Rectal smooth muscle tissue (tissue), 1 donor: ENCODE data around the gene DIP2C.

Experiments
- H3K27ac ChIP-seq: one replicate; pipeline ENCODE4 v1.7.0; 2013; ENCODE audit warnings: low read depth, low read length, inconsistent platforms
- H3K27me3 ChIP-seq: one replicate; pipeline ENCODE4 v1.7.0; 2013; ENCODE audit warnings: low read length; ENCODE audit not compliant: control insufficient read depth, insufficient read depth
- H3K36me3 ChIP-seq: one replicate; pipeline ENCODE4 v1.7.0; 2013; ENCODE audit warnings: low read length; ENCODE audit not compliant: control insufficient read depth, insufficient read depth
- H3K4me1 ChIP-seq: one replicate; pipeline ENCODE4 v1.7.0; 2013; ENCODE audit warnings: low read length; ENCODE audit not compliant: control insufficient read depth, insufficient read depth
- H3K4me3 ChIP-seq: one replicate; pipeline ENCODE4 v1.7.0; 2013; ENCODE audit warnings: low read length
- H3K9ac ChIP-seq: one replicate; pipeline ENCODE4 v1.7.0; 2013; ENCODE audit warnings: low read length

DIP2C gene

GRCh38 chr10:497898-498451, 191.5 kb downstream of the DIP2C start:
- H3K27ac ChIP-seq, result peak overlapping the region; percentile 85
- no peak overlapping the region for H3K4me3 ChIP-seq
- no peaks in the 10 kb centered on the region for H3K36me3 ChIP-seq
- peaks cover 56% of the 10 kb centered on the region for H3K4me1 ChIP-seq
- H3K27me3 ChIP-seq, result no peaks in the 10 kb centered on the region
- H3K9ac ChIP-seq, result no peak overlapping the region

DNA sequence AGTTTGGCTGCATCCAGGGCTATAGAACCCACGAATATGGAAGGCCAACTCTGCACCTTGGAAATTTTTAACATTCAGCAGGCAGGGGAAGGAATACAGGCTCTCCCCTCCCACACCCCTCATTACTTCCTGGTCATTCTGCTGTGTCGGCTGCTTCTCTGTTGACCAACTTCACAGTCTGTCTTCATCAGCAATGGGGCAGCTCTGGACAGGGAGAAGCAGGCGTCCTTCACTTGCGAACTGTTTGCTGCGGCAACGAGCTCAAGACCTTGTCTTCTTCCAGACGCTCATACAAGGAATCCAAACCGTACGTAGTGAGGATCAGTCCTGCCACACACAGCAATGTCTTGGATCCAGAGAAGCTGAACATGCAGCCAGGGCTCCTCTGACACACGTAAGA, 192.2 kb downstream of the DIP2C start:
- H3K36me3 ChIP-seq, result no peaks in the 10 kb centered on the region
- peaks cover 63% of the 10 kb centered on the region for H3K4me1 ChIP-seq
- peak overlapping the region; percentile 85 for H3K27ac ChIP-seq
- no peaks in the 10 kb centered on the region for H3K27me3 ChIP-seq
- no peak overlapping the region for H3K9ac ChIP-seq
- no peak overlapping the region for H3K4me3 ChIP-seq

- Histone ChIP-seq H3K9ac (no peak overlapping the region), H3K27me3 (no peaks in the 10 kb centered on the region), H3K27ac (peak overlapping the region; percentile 99), H3K4me1 (peaks cover 74% of the 10 kb centered on the region), H3K36me3 (no peaks in the 10 kb centered on the region), H3K4me3 (no peak overlapping the region)
Observed at GRCh38 chr10:494556-494955, 194.9 kb downstream of the DIP2C start.

DNA sequence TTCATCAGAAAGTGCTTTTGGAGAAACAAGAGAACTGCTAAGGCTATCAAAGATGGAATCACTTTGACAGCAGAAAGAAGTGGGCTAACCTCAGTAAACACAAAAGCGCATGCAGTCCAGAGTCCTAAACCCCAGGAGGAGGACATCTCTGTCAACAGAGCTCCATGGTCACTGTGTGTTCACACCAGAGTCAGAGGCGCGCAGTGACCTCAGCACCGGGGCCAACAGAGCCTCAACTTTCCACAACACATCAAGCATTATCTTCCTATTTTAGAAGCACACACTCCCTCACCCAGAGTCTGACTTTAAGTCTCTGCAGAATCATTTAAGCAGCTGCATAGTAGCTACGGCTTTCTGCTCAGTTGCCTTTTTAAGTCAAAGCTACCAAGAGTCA, 195.3 kb downstream of the DIP2C start:
- Histone ChIP-seq H3K4me1 (peaks cover 77% of the 10 kb centered on the region), H3K4me3 (no peak overlapping the region), H3K9ac (no peak overlapping the region), H3K27ac (peak overlapping the region; percentile 99), H3K27me3 (no peaks in the 10 kb centered on the region), H3K36me3 (no peaks in the 10 kb centered on the region)

DNA sequence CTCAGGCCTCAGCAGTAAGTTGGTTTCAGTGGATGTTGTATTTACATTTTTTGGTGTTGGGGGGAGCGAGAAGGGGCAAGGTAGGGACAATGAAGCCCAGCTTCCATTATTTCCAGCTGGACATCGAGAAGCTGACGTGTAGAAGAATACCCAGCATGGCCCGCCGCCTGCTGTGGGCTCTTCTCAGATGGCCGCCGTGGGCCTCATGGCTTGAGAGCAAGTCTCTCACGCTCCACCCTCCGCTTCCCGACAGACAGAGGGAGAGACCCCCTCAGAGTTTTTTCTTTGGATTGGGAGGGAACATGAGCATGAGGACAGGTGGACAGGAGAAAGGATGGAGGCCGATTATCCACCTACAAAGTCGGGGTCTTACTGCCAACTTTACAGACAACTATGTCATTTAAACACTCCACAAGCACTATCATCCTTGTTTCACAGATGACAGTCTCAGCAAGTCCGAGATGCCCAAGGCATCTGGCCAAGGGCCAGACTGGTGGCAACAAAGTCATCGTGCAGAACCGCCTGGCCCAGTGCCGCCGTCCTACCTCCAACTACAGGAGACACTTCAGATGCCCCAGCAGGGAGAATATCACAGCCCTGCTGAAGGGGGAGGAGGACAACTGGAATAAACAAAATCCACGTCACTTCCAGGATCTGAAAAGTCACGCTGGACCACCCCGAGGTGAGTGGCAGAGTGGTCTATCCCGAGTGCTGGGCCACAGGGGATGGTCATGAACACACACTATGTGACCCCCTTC, 195.9 kb downstream of the DIP2C start:
- Histone ChIP-seq H3K27ac (peak overlapping the region; percentile 99), H3K4me3 (no peak overlapping the region), H3K27me3 (no peaks in the 10 kb centered on the region), H3K36me3 (no peaks in the 10 kb centered on the region), H3K9ac (no peak overlapping the region), H3K4me1 (peaks cover 73% of the 10 kb centered on the region)

- no peak overlapping the region for H3K4me3 ChIP-seq
- no peaks in the 10 kb centered on the region for H3K27me3 ChIP-seq
- peaks cover 68% of the 10 kb centered on the region for H3K4me1 ChIP-seq
- H3K27ac ChIP-seq, result peak overlapping the region; percentile 99
- peak overlapping the region; percentile 19 for H3K9ac ChIP-seq
- no peaks in the 10 kb centered on the region for H3K36me3 ChIP-seq
Observed at GRCh38 chr10:492836-493235, 196.6 kb downstream of the DIP2C start.

GRCh38 chr10:491667-492424, 197.6 kb downstream of the DIP2C start:
- Histone ChIP-seq H3K9ac (no peak overlapping the region), H3K4me1 (peaks cover 66% of the 10 kb centered on the region), H3K36me3 (no peaks in the 10 kb centered on the region), H3K27me3 (no peaks in the 10 kb centered on the region), H3K4me3 (no peak overlapping the region), H3K27ac (peak overlapping the region; percentile 99)

GRCh38 chr10:490891-491571, 198.4 kb downstream of the DIP2C start:
- Histone ChIP-seq H3K4me1 (peaks cover 74% of the 10 kb centered on the region), H3K9ac (no peak overlapping the region), H3K27me3 (no peaks in the 10 kb centered on the region), H3K4me3 (peak overlapping the region; percentile 46), H3K36me3 (no peaks in the 10 kb centered on the region), H3K27ac (peak overlapping the region; percentile 99)

- Histone ChIP-seq H3K36me3 (no peaks in the 10 kb centered on the region), H3K9ac (no peak overlapping the region), H3K27me3 (no peaks in the 10 kb centered on the region), H3K4me1 (peaks cover 77% of the 10 kb centered on the region), H3K4me3 (peak overlapping the region; percentile 4), H3K27ac (peak overlapping the region; percentile 99)
Observed at GRCh38 chr10:490256-490655, 199.2 kb downstream of the DIP2C start.

DNA sequence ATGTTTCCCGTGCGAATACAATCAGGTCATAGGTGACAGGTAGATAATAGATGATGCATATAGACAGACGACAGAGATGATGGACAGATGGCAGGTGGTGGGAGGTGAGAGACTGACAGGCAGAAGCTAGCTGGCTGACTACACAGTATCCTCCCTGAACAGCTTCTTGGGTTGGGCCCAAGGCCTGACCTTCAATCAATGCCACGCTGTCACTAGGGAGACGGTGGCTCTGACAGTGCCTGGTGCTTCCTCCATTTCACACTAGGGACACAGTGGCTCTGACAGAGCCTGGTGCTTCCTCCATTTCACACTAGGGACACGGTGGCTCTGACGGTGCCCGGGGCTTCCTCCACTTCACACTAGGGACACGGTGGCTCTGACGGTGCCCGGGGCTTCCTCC, 200.1 kb downstream of the DIP2C start:
- Histone ChIP-seq H3K4me1 (peaks cover 71% of the 10 kb centered on the region), H3K36me3 (no peaks in the 10 kb centered on the region), H3K27me3 (no peaks in the 10 kb centered on the region), H3K4me3 (no peak overlapping the region), H3K27ac (peak overlapping the region; percentile 81), H3K9ac (no peak overlapping the region)

DNA sequence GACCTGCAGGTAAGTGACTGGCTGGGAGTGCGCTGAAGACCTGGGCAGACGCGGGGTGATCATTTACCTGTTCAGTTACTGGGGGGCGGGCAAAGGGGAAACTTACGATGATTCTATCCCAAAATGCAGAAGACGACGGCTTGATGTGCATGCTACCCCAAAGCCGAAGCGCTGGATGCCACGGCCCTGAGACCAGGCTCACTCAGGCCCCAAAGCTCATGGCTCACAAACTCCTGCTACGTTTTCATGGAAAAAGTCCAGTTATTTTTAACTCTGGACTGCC, 200.6 kb downstream of the DIP2C start:
- Histone ChIP-seq H3K4me3 (no peak overlapping the region), H3K4me1 (peaks cover 67% of the 10 kb centered on the region), H3K36me3 (no peaks in the 10 kb centered on the region), H3K9ac (no peak overlapping the region), H3K27me3 (no peaks in the 10 kb centered on the region), H3K27ac (peak overlapping the region; percentile 81)

DNA sequence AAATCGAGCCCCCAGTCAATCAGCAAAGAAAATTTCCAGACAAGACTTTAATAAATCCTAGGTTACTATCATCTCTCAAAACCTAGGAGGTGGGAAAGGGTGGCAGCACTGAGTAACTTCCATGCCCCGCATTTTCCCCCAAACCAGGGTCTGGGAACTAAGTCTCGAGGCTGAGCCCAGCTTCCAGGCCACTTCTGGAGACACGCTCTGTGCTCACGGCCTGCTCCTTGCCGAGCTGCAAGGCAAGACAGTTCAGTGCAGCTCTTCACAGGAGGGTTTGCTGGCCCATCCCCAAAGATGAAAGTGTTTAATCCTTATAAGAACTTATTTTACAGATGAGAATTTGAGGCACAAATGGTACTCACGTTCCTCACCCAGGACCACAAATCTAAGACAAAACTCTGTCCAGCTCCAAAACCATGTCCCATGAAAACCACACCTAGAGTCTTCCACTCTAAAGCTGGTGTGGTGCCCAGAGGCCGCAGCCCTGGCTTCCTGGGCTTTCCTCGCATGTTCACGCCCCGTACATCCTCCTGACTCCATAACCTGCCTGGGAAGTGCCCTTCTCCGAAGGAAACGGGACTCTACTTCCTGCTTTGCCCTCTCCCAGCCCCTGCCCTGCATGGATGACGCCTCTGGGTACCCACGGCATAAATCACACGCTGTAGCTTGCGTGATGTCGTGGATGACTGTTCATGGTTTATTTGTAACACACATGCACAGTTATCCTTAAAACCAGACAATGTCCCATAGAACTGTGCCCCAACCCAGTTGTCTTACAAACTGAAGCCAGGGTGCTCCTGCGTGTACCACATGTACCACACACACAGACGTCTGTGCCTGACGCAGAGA, 201.2 kb downstream of the DIP2C start:
- Histone ChIP-seq H3K36me3 (no peaks in the 10 kb centered on the region), H3K27ac (peak overlapping the region; percentile 81), H3K4me1 (peaks cover 62% of the 10 kb centered on the region), H3K27me3 (no peaks in the 10 kb centered on the region), H3K9ac (no peak overlapping the region), H3K4me3 (no peak overlapping the region)
